Fibroblast of pulmonary artery (primary cell): ENCODE data around the gene ABO.

Experiments
- DNase-seq: peaks from one replicate; pipeline ENCODE4 v3.0.0-alpha.2; 2010; ENCODE audit warnings: low read depth
- H3K4me3 ChIP-seq: replicated peaks from 2 replicates; pipeline ENCODE4 v1.5.1; 2011; ENCODE audit warnings: low read depth, mild to moderate bottlenecking, control low read depth, low read length, moderate library complexity
- CTCF ChIP-seq: IDR thresholded peaks from 2 replicates; pipeline ENCODE4 v1.5.1; 2011; ENCODE audit warnings: mild to moderate bottlenecking, control low read depth, low read length, inconsistent platforms; ENCODE audit errors: missing control alignments

Gene ABO

DNA sequence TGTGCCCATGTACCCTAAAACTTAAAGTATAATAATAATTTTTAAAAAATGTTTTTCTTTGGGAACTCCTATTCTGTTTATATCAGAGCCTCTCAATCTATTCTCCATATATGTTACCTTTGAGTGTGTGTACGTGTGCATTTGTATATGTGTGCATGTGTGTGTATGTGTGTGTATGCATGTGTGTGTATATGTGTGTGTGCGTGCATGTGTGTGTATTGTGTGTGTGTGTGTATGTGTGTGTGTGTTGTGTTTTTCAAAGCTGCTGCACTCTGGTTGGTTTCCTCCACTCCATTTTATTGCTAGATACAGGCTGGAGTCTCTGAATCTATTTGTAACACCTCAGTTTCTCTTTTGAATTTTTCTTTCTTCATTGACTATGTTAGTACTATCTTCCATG, 41.0 kb upstream of the ABO start:
- no peak overlapping the region for H3K4me3 ChIP-seq
- DNase-seq = no peak
- TF ChIP-seq CTCF = no peak

- no peak for TF ChIP-seq CTCF
- no peak for DNase-seq
- no peak overlapping the region for H3K4me3 ChIP-seq
Measured at GRCh38 chr9:133309608-133310007, 34.6 kb upstream of the ABO start.

- DNase-seq = no peak
- TF ChIP-seq CTCF = no peak
- no peak overlapping the region for H3K4me3 ChIP-seq
Measured at GRCh38 chr9:133307301-133307700, 32.3 kb upstream of the ABO start.

GRCh38 chr9:133306242-133307204, 31.5 kb upstream of the ABO start:
- DNase-seq = no peak
- H3K4me3 ChIP-seq = no peak overlapping the region
- TF ChIP-seq CTCF = no peak

DNA sequence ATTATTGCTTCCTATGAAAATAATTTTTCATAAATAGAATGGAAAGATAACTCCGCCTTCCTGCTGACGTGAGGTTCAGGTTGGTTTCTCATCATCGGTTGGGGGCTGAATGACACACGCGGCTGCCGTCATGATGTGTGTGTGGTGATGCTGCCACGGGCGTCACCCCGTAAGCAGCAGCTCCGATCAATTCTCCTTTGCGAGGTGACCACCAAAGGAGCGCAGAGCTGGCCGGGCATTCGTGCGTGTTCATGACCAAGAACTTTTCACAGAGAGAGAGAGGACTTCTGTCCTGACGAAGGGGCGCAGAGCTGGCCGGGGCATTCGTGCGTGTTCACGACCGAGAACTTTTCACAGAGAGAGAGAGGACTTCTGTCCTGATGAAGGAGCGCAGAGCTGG, 30.7 kb upstream of the ABO start:
- TF ChIP-seq CTCF = no peak
- DNase-seq = no peak
- H3K4me3 ChIP-seq = no peak overlapping the region

DNA sequence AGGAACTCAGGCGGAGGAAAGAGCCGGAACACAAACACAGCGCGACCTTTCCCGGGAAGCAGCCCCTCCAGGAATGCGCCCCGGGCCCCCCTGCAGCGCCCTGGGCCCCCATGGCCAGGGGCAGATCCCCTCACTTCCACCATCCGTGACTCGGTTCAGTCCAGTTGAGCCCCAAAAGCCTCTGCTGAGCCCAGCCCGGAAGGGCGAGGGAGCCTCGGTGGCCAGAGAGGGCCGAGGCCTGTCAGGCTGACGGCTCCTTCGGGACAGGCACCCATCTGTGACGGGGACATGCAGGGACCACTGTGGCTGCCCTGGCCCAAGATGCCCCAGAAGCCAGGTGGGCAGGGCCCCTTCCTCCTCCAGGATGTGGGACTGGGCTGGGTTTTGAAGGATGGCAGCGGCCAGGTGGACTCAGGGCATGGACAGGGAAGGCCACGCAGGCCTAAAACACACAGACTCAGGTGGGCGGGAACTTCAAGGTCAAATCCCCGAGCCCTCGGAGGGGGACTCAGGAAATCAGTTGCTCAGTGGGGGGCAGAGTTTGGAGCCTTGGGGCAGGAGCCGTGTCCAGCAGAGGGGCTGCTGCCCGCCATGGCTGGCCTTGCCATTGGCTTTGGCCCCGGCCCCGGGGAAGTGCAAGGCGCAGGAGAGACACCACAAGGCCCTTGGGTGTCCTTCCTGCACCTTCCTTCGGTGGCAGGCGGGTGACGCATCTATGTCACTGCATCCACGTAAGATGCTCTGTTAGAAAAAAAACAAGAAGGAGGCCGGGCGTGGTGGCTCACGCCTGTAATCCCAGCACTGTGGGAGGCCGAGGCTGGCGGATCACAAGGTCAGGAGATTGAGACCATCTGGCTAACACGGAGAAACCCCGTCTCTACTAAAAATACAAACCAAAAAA, 29.7 kb upstream of the ABO start:
- TF ChIP-seq CTCF = no peak
- H3K4me3 ChIP-seq = no peak overlapping the region
- DNase-seq = no peak
